Muscle layer of duodenum (tissue), 2 donors: ENCODE data around the gene BCL11A.

ENCODE experiments used
- H3K27ac ChIP-seq: one replicate; pipeline ENCODE4 v1.7.0; 2013; ENCODE audit warnings: mild to moderate bottlenecking, low read length
- H3K27me3 ChIP-seq: one replicate; pipeline ENCODE4 v1.7.0; 2013; ENCODE audit warnings: low read depth, mild to moderate bottlenecking, control low read depth, low read length
- H3K36me3 ChIP-seq, 2 donors: one replicate each; pipeline ENCODE4 v1.7.0; 2013; ENCODE audit warnings: low read length in 2 of 2, control low read depth in 1 of 2, mild to moderate bottlenecking in 1 of 2; ENCODE audit not compliant: insufficient read depth in 2 of 2, control insufficient read depth in 1 of 2
- H3K4me1 ChIP-seq, 2 donors: one replicate each; pipeline ENCODE4 v1.7.0; 2013; ENCODE audit warnings: low read length in 2 of 2, mild to moderate bottlenecking in 2 of 2, control low read depth in 1 of 2, moderate library complexity in 1 of 2; ENCODE audit not compliant: insufficient read depth in 2 of 2, control insufficient read depth in 1 of 2
- H3K4me3 ChIP-seq, 2 donors: one replicate each; pipeline ENCODE4 v1.7.0; 2013; ENCODE audit warnings: low read length in 2 of 2, low read depth in 1 of 2, mild to moderate bottlenecking in 1 of 2
- H3K9me3 ChIP-seq, 2 donors: one replicate each; pipeline ENCODE4 v1.7.0; 2013; ENCODE audit warnings: low read length in 2 of 2, control low read depth in 1 of 2, mild to moderate bottlenecking in 1 of 2; ENCODE audit not compliant: control insufficient read depth in 1 of 2
- donor health status: healthy.

Gene BCL11A

GRCh38 chr2:60469536-60470317 lies 83.7 kb downstream of the BCL11A start:
- H3K4me3 ChIP-seq: no peak overlapping the region
- no peaks in the 10 kb centered on the region for H3K4me1 ChIP-seq
- no peak overlapping the region for H3K27ac ChIP-seq
- no peaks in the 10 kb centered on the region for H3K9me3 ChIP-seq
- H3K36me3 ChIP-seq: no peaks in the 10 kb centered on the region
- H3K27me3 ChIP-seq: no peaks in the 10 kb centered on the region

- Histone ChIP-seq H3K4me3 (no peak overlapping the region), H3K36me3 (no peaks in the 10 kb centered on the region), H3K27me3 (no peaks in the 10 kb centered on the region), H3K27ac (no peak overlapping the region), H3K4me1 (no peaks in the 10 kb centered on the region), H3K9me3 (no peaks in the 10 kb centered on the region)
Measured at GRCh38 chr2:60468382-60469085, 84.9 kb downstream of the BCL11A start.

GRCh38 chr2:60466161-60466702 lies 87.2 kb downstream of the BCL11A start:
- Histone ChIP-seq H3K27me3 (no peaks in the 10 kb centered on the region), H3K4me3 (no peak overlapping the region), H3K27ac (no peak overlapping the region), H3K9me3 (no peaks in the 10 kb centered on the region), H3K36me3 (peaks cover 0 to 4% of the 10 kb centered on the region in 2 donors), H3K4me1 (peaks cover 0 to 6% of the 10 kb centered on the region in 2 donors)

- H3K27ac ChIP-seq: peak overlapping the region; percentile 22
- H3K9me3 ChIP-seq: no peaks in the 10 kb centered on the region
- H3K4me1 ChIP-seq: peaks cover 0 to 6% of the 10 kb centered on the region in 2 donors
- no peaks in the 10 kb centered on the region for H3K27me3 ChIP-seq
- peaks cover 0 to 4% of the 10 kb centered on the region in 2 donors for H3K36me3 ChIP-seq
- no peak overlapping the region for H3K4me3 ChIP-seq
Measured at GRCh38 chr2:60465736-60466135, 87.7 kb downstream of the BCL11A start.

- H3K27ac ChIP-seq: no peak overlapping the region
- H3K9me3 ChIP-seq: no peaks in the 10 kb centered on the region
- H3K27me3 ChIP-seq: no peaks in the 10 kb centered on the region
- peak overlapping the region in 1 of 2 donors; percentile 3 for H3K4me3 ChIP-seq
- H3K36me3 ChIP-seq: peaks cover 0 to 4% of the 10 kb centered on the region in 2 donors
- H3K4me1 ChIP-seq: peaks cover 0 to 6% of the 10 kb centered on the region in 2 donors
Measured at GRCh38 chr2:60463249-60463648, 90.2 kb downstream of the BCL11A start.

GRCh38 chr2:60461421-60462108 lies 91.9 kb downstream of the BCL11A start:
- Histone ChIP-seq H3K27ac (no peak overlapping the region), H3K4me3 (no peak overlapping the region), H3K4me1 (peaks cover 0 to 6% of the 10 kb centered on the region in 2 donors), H3K27me3 (no peaks in the 10 kb centered on the region), H3K9me3 (no peaks in the 10 kb centered on the region), H3K36me3 (peaks cover 0 to 4% of the 10 kb centered on the region in 2 donors)

- H3K4me1 ChIP-seq: peaks cover 0 to 6% of the 10 kb centered on the region in 2 donors
- H3K4me3 ChIP-seq: no peak overlapping the region
- H3K27me3 ChIP-seq: no peaks in the 10 kb centered on the region
- H3K9me3 ChIP-seq: no peaks in the 10 kb centered on the region
- peaks cover 0 to 4% of the 10 kb centered on the region in 2 donors for H3K36me3 ChIP-seq
- no peak overlapping the region for H3K27ac ChIP-seq
Measured at GRCh38 chr2:60460577-60461420, 92.7 kb downstream of the BCL11A start.

- peaks cover 0 to 4% of the 10 kb centered on the region in 2 donors for H3K36me3 ChIP-seq
- H3K4me1 ChIP-seq: peaks cover 0 to 6% of the 10 kb centered on the region in 2 donors
- no peak overlapping the region for H3K4me3 ChIP-seq
- no peaks in the 10 kb centered on the region for H3K27me3 ChIP-seq
- H3K9me3 ChIP-seq: no peaks in the 10 kb centered on the region
- no peak overlapping the region for H3K27ac ChIP-seq
Measured at GRCh38 chr2:60459851-60460250, 93.6 kb downstream of the BCL11A start.

- Histone ChIP-seq H3K27me3 (no peaks in the 10 kb centered on the region), H3K4me3 (no peak overlapping the region), H3K36me3 (peaks cover 0 to under 1% of the 10 kb centered on the region in 2 donors), H3K9me3 (no peaks in the 10 kb centered on the region), H3K27ac (no peak overlapping the region), H3K4me1 (no peaks in the 10 kb centered on the region)
Measured at GRCh38 chr2:60456115-60456770, 97.2 kb downstream of the BCL11A start.

GRCh38 chr2:60453872-60454271 lies 99.6 kb downstream of the BCL11A start:
- no peaks in the 10 kb centered on the region for H3K36me3 ChIP-seq

More at GRCh38 chr2:60453872-60454271, 99.6 kb downstream of the BCL11A start:
- H3K27ac ChIP-seq: no peak overlapping the region
- no peaks in the 10 kb centered on the region for H3K27me3 ChIP-seq
- H3K9me3 ChIP-seq: no peaks in the 10 kb centered on the region
- no peaks in the 10 kb centered on the region for H3K4me1 ChIP-seq
- H3K4me3 ChIP-seq: no peak overlapping the region
